WERI-Rb-1 (cell line): ENCODE results near the gene PHKB.
"Not testable (repeated sequence)": the region's sequence is repeated elsewhere in the genome, so short reads cannot be mapped to it uniquely, and the experiment has no call there.

Experiments
- DNase-seq: peaks from one replicate; pipeline ENCODE4 v3.0.0-alpha.2; 2020
- H3K27ac ChIP-seq: fragments of 250-450 bp; sonication (Bioruptor Pico); 2 replicates; pipeline ENCODE4 v1.5.1; 2020; ENCODE audit warnings: mild to moderate bottlenecking, moderate library complexity
- H3K27me3 ChIP-seq: fragments of 250-450 bp; sonication (Bioruptor Pico); 2 replicates; pipeline ENCODE4 v1.5.1; 2021; ENCODE audit warnings: mild to moderate bottlenecking, low read depth, moderate library complexity; ENCODE audit not compliant: insufficient read depth, severe bottlenecking
- H3K36me3 ChIP-seq: fragments of 250-450 bp; sonication (Bioruptor Pico); 2 replicates; pipeline ENCODE4 v1.5.1; 2020; ENCODE audit warnings: mild to moderate bottlenecking, moderate library complexity
- H3K4me3 ChIP-seq: 2 replicates; pipeline ENCODE4 v1.5.1; 2011; ENCODE audit warnings: low read depth, mild to moderate bottlenecking, control low read depth, low read length
- H3K9me3 ChIP-seq: fragments of 250-450 bp; sonication (Bioruptor Pico); 2 replicates; pipeline ENCODE4 v1.5.1; 2021; ENCODE audit warnings: mild to moderate bottlenecking, moderate library complexity; ENCODE audit not compliant: severe bottlenecking
- TF ChIP-seq, protein P1 (sequence below): IDR thresholded peaks from 2 replicates; pipeline ENCODE4 v1.5.1; 2011; ENCODE audit warnings: low read depth, mild to moderate bottlenecking, control low read depth, inconsistent platforms, low read length

Gene PHKB

DNA sequence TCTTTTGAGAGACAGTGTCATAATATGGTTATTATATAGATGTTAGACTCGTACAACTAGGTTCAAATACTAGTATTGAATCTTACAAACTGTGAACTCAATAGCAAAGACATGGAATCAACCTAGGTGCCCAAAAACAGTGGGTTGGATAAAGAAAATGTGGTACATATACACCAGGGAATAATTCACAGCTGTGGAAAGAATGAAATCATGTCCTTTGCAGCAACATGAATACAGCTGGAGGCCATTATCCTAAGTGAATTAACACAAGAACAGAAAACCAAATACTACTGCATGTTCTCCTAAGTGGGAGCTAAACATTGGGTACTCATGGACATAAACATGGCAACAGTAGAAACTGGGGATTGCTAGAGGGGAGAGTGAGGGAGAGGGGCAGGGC, 8.1 kb downstream of the PHKB start:
- no peaks in the 10 kb centered on the region for H3K27me3 ChIP-seq
- TF ChIP-seq, protein P1, sequence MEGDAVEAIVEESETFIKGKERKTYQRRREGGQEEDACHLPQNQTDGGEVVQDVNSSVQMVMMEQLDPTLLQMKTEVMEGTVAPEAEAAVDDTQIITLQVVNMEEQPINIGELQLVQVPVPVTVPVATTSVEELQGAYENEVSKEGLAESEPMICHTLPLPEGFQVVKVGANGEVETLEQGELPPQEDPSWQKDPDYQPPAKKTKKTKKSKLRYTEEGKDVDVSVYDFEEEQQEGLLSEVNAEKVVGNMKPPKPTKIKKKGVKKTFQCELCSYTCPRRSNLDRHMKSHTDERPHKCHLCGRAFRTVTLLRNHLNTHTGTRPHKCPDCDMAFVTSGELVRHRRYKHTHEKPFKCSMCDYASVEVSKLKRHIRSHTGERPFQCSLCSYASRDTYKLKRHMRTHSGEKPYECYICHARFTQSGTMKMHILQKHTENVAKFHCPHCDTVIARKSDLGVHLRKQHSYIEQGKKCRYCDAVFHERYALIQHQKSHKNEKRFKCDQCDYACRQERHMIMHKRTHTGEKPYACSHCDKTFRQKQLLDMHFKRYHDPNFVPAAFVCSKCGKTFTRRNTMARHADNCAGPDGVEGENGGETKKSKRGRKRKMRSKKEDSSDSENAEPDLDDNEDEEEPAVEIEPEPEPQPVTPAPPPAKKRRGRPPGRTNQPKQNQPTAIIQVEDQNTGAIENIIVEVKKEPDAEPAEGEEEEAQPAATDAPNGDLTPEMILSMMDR = no peak
- no peak for DNase-seq
- H3K9me3 ChIP-seq = no peaks in the 10 kb centered on the region
- no peak overlapping the region for H3K4me3 ChIP-seq
- H3K27ac ChIP-seq = no peak overlapping the region
- no peaks in the 10 kb centered on the region for H3K36me3 ChIP-seq

DNA sequence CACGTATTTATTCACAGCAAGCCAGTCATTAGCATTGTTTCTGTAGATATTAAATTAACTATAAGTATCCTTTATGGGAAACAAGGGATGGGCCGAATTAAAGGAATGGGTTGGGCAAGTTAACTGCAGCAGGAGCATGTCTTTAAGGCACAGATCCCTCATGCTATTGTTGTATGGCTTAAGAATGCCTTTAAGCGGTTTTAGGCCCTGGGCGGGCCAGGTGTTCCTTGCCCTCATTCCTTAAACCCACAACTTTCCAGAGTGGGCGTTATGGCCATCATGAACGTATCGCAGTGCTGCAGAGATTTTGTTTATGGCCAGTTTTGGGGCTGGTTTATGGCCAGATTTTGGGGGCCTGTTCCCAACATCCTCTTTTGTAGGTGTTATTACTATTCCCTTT, 9.1 kb downstream of the PHKB start:
- no peak overlapping the region for H3K4me3 ChIP-seq
- no peaks in the 10 kb centered on the region for H3K27me3 ChIP-seq
- H3K27ac ChIP-seq = no peak overlapping the region
- no peaks in the 10 kb centered on the region for H3K36me3 ChIP-seq
- TF ChIP-seq, protein P1 = no peak
- no peak for DNase-seq
- no peaks in the 10 kb centered on the region for H3K9me3 ChIP-seq

DNA sequence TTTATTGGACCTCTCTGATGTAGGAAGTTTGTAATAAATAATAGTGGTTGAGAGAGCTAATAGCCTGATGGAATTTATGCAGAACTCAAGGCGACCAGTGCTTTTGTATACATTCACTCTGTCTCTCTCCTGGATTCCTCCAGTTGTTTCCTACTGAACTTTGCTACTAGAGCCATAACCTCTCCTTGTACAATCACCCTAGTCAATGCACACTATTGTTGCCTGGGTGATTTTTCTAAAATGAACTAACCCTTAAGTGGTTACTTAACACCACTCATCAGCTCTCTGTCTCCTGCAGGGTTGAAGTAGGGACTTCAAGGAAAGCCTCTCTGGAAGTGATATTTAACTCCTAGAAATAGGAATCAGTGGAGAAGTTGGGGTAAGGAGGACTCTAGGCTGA, 9.7 kb downstream of the PHKB start:
- TF ChIP-seq, protein P1 = no peak
- H3K27ac ChIP-seq = no peak overlapping the region
- H3K9me3 ChIP-seq = no peaks in the 10 kb centered on the region

DNA sequence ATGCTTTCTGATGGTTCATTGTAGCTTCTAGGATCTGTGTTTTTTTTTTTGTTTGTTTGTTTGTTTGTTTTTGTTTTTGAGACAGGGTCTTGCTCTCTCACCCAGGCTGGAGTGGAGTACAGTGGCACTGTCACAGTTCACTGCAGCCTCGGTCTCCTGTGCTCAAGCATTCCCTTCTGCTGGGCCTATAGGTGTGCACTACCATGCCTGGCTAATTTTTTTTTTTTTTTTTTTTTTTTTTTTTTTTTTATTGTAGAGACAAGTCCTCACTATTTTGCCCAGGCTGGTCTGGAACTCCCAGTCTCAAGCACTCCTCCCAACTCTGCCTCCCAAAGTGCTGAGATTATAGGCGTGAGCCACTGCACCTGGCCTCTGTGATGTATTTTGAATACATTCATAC, 11.9 kb downstream of the PHKB start:
- not testable (repeated sequence) for H3K9me3 ChIP-seq, H3K27ac ChIP-seq, H3K4me3 ChIP-seq, DNase-seq, H3K36me3 ChIP-seq, H3K27me3 ChIP-seq

More for the DNA sequence above, 9.7 kb downstream of the PHKB start:
- no peaks in the 10 kb centered on the region for H3K27me3 ChIP-seq
- no peaks in the 10 kb centered on the region for H3K36me3 ChIP-seq
- no peak for DNase-seq
- no peak overlapping the region for H3K4me3 ChIP-seq

DNA sequence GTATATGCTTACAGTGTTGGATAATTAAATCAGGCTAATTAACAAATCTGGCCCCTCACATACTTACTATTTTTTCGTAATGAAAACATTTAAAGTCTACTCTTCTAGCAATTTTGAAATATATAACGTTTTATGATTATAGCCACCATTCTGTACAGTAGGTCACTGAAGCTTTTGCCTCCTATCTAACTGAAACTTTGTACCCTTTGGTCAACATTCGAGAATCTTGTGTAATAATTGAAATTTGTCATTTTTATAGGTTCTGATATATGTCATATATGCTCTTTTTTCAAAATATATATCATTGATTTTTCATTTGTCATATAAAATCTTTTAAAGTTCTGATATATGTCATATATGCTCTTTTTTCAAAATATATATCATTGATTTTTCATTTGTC, 12.7 kb downstream of the PHKB start:
- Histone ChIP-seq H3K9me3 (no peaks in the 10 kb centered on the region), H3K4me3 (no peak overlapping the region), H3K36me3 (no peaks in the 10 kb centered on the region), H3K27me3 (no peaks in the 10 kb centered on the region), H3K27ac (no peak overlapping the region)
- TF ChIP-seq, protein P1 = no peak
- no peak for DNase-seq

DNA sequence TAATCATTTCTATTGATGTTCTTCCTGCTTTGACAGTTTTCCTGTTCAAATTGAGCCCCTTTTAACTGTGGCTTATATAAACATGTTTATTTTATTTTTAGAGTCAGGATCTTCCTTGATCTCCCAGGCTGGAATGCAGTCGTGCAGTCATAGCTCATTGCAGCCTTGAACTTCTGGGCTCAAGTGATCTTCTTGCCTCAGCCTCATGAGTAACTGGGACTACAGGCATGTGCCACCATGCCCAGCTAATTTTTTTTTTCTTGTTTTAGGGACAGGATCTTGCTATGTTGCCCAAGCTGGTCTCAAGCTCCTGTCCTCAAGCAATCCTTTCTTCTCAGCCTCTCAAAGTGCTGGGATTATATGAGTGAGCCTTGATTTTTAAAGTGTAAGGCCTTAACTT, 14.7 kb downstream of the PHKB start:
- no peaks in the 10 kb centered on the region for H3K27me3 ChIP-seq
- no peaks in the 10 kb centered on the region for H3K9me3 ChIP-seq
- TF ChIP-seq, protein P1 = no peak
- no peak for DNase-seq
- H3K36me3 ChIP-seq = no peaks in the 10 kb centered on the region
- no peak overlapping the region for H3K4me3 ChIP-seq
- H3K27ac ChIP-seq = no peak overlapping the region
